Nephron (organoid): Measurements from ENCODE around the gene FAM222A.

Source experiments
- H3K27ac Mint-ChIP-seq, 3 experiments: 2 replicates each; pipeline ENCODE4 v1.8.0; 2020; ENCODE audit warnings: mixed read lengths in 3 of 3, mild to moderate bottlenecking in 2 of 3, moderate library complexity in 1 of 3
- H3K27me3 Mint-ChIP-seq: 2 replicates; pipeline ENCODE4 v1.8.0; 2021; ENCODE audit warnings: low read depth, mild to moderate bottlenecking, moderate library complexity, mixed read lengths
- H3K36me3 Mint-ChIP-seq: 2 replicates; pipeline ENCODE4 v1.8.0; 2020; ENCODE audit warnings: low read depth, mixed read lengths
- H3K4me1 Mint-ChIP-seq: 2 replicates; pipeline ENCODE4 v1.8.0; 2020; ENCODE audit warnings: mixed read lengths
- H3K4me3 Mint-ChIP-seq, 3 experiments: 2 replicates each; pipeline ENCODE4 v1.8.0; 2020; ENCODE audit warnings: mild to moderate bottlenecking in 3 of 3, mixed read lengths in 3 of 3, moderate library complexity in 2 of 3
- H3K9me3 Mint-ChIP-seq: 2 replicates; pipeline ENCODE4 v1.8.0; 2020; ENCODE audit warnings: mixed read lengths
- TF ChIP-seq, protein P1 (sequence below), 3 experiments: fragments of 200-600 bp; sonication (generic); IDR thresholded peaks; one replicate each; pipeline ENCODE4 v1.5.0; 2021; ENCODE audit warnings: antibody characterized with exemption in 3 of 3; ENCODE audit not compliant: unreplicated experiment in 3 of 3

The FAM222A gene

DNA sequence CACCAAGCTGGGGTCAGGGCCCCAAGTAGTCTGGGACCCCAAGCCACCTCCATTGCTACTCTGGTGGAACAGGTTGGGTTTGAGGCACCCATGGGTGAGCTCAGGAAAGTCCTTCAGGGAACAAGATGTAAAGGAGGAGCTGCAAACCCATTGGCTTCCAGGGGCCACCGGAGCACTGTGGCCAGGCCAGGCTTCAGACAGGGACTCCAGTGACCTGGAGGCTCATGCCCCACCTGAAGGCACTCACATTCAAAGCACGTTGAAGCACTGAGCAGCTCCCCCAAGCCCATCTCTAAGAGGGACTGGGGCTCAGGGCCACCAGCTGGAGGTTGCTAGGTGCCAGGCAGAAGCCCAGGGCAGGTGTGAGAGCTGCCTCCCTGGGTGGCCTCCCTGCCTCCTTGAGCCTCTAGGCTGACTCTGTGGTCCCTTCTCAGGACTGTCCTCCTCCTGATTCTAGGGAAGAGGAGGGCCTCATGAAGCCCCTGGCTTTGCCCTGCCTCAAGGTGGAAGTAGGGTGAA is 49.1 kb downstream of the FAM222A start:
- TF ChIP-seq, protein P1, sequence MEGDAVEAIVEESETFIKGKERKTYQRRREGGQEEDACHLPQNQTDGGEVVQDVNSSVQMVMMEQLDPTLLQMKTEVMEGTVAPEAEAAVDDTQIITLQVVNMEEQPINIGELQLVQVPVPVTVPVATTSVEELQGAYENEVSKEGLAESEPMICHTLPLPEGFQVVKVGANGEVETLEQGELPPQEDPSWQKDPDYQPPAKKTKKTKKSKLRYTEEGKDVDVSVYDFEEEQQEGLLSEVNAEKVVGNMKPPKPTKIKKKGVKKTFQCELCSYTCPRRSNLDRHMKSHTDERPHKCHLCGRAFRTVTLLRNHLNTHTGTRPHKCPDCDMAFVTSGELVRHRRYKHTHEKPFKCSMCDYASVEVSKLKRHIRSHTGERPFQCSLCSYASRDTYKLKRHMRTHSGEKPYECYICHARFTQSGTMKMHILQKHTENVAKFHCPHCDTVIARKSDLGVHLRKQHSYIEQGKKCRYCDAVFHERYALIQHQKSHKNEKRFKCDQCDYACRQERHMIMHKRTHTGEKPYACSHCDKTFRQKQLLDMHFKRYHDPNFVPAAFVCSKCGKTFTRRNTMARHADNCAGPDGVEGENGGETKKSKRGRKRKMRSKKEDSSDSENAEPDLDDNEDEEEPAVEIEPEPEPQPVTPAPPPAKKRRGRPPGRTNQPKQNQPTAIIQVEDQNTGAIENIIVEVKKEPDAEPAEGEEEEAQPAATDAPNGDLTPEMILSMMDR (IDR thresholded peaks at IDR 0.05; ENCODE audit: unreplicated experiment in 3 of 3): no peak

DNA sequence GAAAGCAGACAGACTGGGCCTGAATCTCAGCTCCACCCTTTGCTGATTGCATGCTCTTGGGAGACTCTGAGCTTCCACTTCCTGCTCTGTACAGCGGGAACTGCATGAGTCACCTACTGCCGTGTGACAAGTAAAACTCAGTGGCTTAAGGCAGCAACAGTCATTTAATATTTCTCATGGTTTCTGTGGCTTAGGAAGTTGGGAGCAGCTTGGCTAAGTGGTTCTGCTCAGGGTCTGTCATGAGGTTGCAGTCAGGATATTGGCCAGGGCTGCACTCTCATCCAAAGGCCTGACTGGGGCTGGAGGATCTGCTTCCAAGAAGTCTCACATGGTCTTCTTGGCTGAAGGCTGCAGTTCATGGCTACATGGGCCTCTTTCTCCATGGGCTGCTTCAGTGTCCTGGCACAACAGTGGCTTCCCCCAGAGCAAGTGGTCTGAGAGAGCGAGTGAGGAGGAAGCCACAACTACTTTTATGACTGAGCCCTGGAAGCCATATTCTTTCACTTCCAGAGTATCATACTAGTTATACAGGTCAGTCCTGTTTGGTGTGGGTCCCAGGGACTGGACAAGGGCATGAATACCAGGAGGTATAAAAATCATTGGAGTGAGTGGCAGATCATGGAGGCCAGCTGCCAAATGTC is 49.7 kb downstream of the FAM222A start:
- H3K4me3 Mint-ChIP-seq: no peak overlapping the region
- H3K9me3 Mint-ChIP-seq: no peaks in the 10 kb centered on the region
- H3K36me3 Mint-ChIP-seq: no peaks in the 10 kb centered on the region
- peaks cover 5% of the 10 kb centered on the region for H3K27me3 Mint-ChIP-seq
- H3K27ac Mint-ChIP-seq: no peak overlapping the region
- TF ChIP-seq, protein P1 (IDR thresholded peaks at IDR 0.05; ENCODE audit: unreplicated experiment in 3 of 3): no peak
- peaks cover 4% of the 10 kb centered on the region for H3K4me1 Mint-ChIP-seq

More for the DNA sequence above, 49.1 kb downstream of the FAM222A start:
- Mint-ChIP-seq H3K4me3 (no peak overlapping the region), H3K27me3 (peaks cover 5% of the 10 kb centered on the region), H3K9me3 (no peaks in the 10 kb centered on the region), H3K27ac (no peak overlapping the region), H3K36me3 (no peaks in the 10 kb centered on the region), H3K4me1 (peaks cover 8% of the 10 kb centered on the region)

DNA sequence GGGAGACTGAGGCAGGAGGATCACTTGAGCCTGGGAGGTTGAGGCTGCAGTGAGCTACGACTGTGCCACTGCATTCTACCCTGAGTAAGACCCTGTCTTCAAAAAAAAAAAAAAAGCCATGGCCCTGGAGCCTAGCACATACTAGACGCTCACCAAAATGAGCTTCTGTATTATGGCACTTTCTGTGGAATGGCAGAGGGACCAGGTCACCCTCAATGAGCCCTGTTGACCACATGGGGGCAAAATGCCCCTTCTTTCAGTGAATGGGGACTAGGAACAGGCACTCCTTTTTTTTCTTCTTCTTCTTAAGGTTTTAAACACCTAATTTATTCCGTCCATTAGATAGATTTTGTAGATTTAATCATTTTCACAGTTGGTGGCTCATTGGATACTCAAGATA is 50.5 kb downstream of the FAM222A start:
- Mint-ChIP-seq H3K27me3 (peaks cover 3% of the 10 kb centered on the region), H3K27ac (no peak overlapping the region), H3K4me1 (peaks cover 4% of the 10 kb centered on the region), H3K36me3 (no peaks in the 10 kb centered on the region), H3K9me3 (no peaks in the 10 kb centered on the region), H3K4me3 (no peak overlapping the region)
- TF ChIP-seq, protein P1 (IDR thresholded peaks at IDR 0.05; ENCODE audit: unreplicated experiment in 3 of 3): no peak

DNA sequence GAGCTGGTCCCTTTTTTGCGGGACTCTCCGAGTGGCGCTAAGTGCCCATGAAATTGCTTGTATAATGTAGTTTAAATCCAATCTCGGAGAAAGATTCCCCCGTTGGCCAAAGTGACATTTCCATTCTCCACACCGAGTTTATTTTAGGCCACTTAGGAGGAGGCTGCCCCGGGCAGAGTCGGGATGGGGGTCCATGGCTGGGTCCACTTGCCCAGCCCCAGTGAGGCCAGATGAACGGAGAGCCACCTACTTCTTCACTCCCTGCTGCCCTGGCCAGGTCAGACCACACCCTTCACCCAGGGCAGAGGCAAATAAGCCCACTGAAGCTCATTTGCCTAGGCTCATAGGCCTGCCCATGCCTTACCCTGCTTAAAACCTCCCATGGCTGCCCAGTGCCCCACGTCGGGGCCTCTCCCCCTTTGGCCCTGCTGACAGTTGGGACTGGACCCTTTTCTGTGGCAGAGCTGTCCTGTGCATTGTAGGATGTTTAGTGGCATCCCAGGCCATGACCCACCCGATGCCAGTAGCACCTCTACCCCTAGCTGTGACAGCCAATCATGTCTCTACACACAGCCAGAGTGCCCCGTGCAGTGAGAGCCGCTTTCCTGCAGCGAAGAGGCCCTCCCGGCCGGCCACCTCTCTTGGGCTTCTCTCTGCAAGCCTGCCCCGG is 51.3 kb downstream of the FAM222A start:
- H3K27ac Mint-ChIP-seq: no peak overlapping the region
- TF ChIP-seq, protein P1 (IDR thresholded peaks at IDR 0.05; ENCODE audit: unreplicated experiment in 3 of 3): no peak
- H3K36me3 Mint-ChIP-seq: no peaks in the 10 kb centered on the region
- no peaks in the 10 kb centered on the region for H3K4me1 Mint-ChIP-seq
- no peaks in the 10 kb centered on the region for H3K27me3 Mint-ChIP-seq
- no peaks in the 10 kb centered on the region for H3K9me3 Mint-ChIP-seq
- no peak overlapping the region for H3K4me3 Mint-ChIP-seq

DNA sequence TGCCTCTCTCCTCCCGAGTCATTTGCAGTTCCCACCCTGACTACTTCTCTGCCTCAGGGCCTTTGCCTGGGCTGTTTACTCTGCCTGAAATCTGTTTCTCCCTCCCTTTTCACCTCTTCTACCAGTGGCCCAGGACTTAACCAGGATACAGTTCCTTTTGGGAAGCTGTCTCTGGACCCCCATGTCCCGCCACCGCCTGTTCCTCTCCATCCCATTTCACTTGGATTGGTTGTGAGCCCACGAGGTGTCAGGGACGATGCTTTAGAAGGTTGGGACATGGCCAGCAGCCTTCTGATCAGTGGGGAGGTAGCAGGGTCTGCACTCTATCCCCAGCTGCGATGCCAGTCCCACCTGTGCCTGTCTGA is 51.8 kb downstream of the FAM222A start:
- no peak overlapping the region for H3K4me3 Mint-ChIP-seq
- TF ChIP-seq, protein P1 (IDR thresholded peaks at IDR 0.05; ENCODE audit: unreplicated experiment in 3 of 3): no peak
- no peaks in the 10 kb centered on the region for H3K9me3 Mint-ChIP-seq
- peaks cover 5% of the 10 kb centered on the region for H3K4me1 Mint-ChIP-seq
- H3K36me3 Mint-ChIP-seq: no peaks in the 10 kb centered on the region
- H3K27me3 Mint-ChIP-seq: no peaks in the 10 kb centered on the region
- H3K27ac Mint-ChIP-seq: no peak overlapping the region
